Fibroblast of pulmonary artery (primary cell): ENCODE measurements around the gene TRIO.

ENCODE experiments used
- DNase-seq: peaks from one replicate; pipeline ENCODE4 v3.0.0-alpha.2; 2010; ENCODE audit warnings: low read depth
- H3K4me3 ChIP-seq: replicated peaks from 2 replicates; pipeline ENCODE4 v1.5.1; 2011; ENCODE audit warnings: low read depth, mild to moderate bottlenecking, control low read depth, low read length, moderate library complexity
- TF ChIP-seq, protein P1 (sequence below): IDR thresholded peaks from 2 replicates; pipeline ENCODE4 v1.5.1; 2011; ENCODE audit warnings: mild to moderate bottlenecking, control low read depth, low read length, inconsistent platforms; ENCODE audit errors: missing control alignments

Gene TRIO

DNA sequence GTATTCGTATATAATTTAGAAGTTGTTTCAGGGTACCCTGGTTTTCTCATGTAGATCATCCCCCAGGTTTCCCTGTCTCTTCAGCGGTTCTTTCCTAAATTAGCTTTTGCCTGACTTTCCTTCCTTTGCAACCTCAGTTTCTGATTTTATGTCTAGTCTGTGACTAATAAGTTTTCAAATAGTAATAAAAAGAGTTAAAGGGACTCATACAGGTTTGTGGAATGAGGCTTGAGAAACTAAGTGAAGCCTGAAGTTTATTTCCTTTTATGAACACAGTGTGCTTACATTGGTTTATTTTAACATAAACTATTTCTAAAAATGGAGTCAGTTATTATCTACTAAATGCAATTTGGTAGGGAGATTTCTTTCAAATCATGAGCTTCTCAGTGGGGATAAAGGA lies 96.8 kb downstream of the TRIO start:
- no peak for DNase-seq
- TF ChIP-seq, protein P1, sequence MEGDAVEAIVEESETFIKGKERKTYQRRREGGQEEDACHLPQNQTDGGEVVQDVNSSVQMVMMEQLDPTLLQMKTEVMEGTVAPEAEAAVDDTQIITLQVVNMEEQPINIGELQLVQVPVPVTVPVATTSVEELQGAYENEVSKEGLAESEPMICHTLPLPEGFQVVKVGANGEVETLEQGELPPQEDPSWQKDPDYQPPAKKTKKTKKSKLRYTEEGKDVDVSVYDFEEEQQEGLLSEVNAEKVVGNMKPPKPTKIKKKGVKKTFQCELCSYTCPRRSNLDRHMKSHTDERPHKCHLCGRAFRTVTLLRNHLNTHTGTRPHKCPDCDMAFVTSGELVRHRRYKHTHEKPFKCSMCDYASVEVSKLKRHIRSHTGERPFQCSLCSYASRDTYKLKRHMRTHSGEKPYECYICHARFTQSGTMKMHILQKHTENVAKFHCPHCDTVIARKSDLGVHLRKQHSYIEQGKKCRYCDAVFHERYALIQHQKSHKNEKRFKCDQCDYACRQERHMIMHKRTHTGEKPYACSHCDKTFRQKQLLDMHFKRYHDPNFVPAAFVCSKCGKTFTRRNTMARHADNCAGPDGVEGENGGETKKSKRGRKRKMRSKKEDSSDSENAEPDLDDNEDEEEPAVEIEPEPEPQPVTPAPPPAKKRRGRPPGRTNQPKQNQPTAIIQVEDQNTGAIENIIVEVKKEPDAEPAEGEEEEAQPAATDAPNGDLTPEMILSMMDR: no peak
- no peak overlapping the region for H3K4me3 ChIP-seq

DNA sequence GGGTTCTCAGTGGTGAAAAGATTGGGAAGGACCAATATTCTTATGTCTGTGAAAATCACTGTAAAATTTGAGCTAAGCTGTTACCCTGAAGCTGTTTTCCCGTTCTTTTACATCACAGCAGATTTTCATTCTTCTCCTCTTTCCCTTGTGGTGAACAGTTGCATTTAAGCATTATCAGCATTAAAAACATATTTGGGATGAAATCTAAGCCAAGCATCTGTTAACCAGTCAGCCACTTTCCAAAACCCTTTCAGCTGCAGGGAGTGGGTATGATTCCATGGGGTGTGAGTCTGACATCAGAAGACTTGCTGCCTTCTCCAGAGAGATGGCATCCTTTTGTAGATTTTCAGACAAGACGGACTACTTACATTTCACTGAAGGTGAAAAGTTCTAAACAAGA lies 97.2 kb downstream of the TRIO start:
- no peak overlapping the region for H3K4me3 ChIP-seq
- peak; percentile 18 for DNase-seq
- TF ChIP-seq, protein P1: no peak

DNA sequence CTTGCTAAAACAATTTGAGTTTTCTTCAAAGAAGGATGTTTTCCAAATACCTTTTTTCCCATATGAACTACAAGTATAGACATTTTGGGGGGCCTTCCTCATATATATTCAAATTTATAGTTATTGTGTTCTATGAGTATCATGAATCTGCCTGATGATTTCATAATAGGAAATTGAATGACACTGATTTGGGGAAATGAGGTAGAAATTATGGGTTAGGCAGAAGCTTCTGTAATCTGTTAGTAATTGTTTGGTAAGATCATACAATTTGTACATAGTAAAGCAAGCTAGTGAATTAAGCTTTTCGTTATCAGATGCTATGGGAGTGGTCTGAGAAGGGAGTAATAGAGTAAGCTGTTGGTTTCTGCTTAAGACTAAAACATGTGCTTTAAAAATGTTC lies 98.0 kb downstream of the TRIO start:
- TF ChIP-seq, protein P1: no peak
- DNase-seq: no peak
- H3K4me3 ChIP-seq: no peak overlapping the region

DNA sequence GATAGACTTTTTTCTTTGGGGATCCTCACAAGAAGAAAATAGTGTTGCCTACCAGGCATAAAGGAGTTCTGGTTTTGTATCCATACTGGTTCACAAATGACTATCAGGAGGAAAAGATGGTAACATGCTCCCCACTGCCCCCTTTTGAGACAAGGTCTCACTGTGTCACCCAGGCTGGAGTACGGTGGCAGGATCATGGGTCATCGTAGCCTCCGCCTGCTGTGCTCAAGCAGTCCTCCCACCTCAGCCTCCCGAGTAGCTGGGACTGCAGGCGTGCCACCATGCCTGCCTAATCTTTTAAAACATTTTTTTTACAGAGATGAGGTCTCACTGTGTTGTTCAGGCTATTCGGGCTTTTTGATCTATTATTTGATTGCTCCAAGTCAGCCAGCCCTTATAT lies 99.3 kb downstream of the TRIO start:
- TF ChIP-seq, protein P1: no peak
- DNase-seq: no peak
- no peak overlapping the region for H3K4me3 ChIP-seq

DNA sequence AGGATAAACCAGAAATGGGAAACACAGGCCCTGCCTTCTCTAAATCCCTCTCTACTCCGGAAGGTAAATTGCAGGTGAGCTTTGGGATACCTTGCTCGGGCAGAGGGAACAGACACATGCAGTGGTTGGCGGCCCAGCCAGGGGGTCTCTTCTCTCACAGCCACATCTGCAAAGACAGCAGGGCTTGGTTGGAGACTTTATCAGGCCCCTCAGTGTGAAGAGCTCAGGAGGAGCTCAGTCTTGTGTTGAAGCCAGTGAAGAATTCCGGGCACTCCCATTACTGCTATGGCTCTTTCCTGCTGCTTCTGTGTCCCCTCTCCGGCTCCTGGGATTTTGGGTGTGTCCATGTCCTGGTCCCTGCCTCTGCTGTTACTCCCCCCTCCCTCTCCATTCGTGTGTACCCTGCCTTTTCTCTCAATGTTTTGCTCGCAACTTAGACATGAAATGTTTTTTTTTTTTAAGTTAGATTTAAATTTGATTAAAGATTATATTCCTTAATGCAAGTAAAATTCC lies 99.8 kb downstream of the TRIO start:
- DNase-seq: no peak
- no peak overlapping the region for H3K4me3 ChIP-seq
- TF ChIP-seq, protein P1: no peak

DNA sequence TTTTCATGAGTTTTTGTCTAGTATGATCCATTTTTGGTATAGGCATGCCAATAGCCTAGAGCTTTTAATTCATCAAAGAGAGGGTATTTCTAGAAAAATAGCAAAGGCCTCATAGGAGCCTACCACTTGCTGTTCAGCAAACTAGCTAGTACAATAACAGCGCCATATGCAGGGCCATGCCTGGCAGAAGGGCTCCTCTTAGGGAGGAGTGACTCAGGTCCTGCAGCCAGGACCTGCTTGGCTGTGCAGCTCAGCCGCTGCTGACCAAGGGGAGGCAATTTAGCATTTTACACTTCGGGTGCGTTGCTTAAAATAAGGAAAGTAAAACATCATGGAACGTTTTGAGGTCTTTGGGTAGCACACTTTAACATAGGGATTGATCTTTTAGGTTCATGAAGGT lies 100.6 kb downstream of the TRIO start:
- H3K4me3 ChIP-seq: no peak overlapping the region
- no peak for DNase-seq
- TF ChIP-seq, protein P1: no peak

DNA sequence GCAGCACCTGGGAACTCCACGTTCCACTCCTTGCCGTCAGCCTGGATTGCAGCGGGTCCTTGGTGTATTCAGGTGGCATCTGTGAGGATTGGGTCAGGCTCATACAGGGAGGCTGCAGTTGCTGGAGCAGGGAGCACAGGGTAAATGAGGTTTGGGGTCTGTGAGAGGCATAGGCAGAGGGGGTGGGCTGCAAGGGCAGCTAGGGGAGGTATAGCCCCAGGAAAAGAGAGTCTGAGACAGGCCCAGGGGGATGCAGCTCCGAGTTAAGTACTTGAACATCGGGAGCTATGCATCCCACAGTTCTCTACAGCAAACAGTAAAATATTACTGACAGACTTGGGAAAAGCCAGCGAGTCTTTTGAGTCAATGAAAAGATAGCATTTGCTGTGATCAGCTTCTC lies 101.6 kb downstream of the TRIO start:
- no peak for DNase-seq
- no peak overlapping the region for H3K4me3 ChIP-seq
- TF ChIP-seq, protein P1: no peak
